Activated CD8-positive, alpha-beta memory T cell treated with anti-CD3 and anti-CD28 coated beads, Interleukin-2, amount 50 U/mL, for 24 hours (primary cell): ENCODE data around the gene ZNF229.
"Not testable (repeated sequence)": the region's sequence is repeated elsewhere in the genome, so short reads cannot be mapped to it uniquely, and the experiment has no call there.

Experiments
- DNase-seq: peaks from one replicate; pipeline ENCODE4 v3.0.0-alpha.2; 2020; ENCODE audit errors: extremely low read depth

ZNF229 gene

GRCh38 chr19:44447916-44448674, at the start of gene ZNF229:
ZNF229 (minus strand) TSS chr19:44448472; CDS start chr19:44442847, 5,625 bp downstream.
- DNase-seq: peak; percentile 52

GRCh38 chr19:44496711-44497110, 48.4 kb upstream of the ZNF229 start:
- no peak for DNase-seq

GRCh38 chr19:44476559-44477408, 28.5 kb upstream of the ZNF229 start:
- DNase-seq: no peak

GRCh38 chr19:44468730-44469129, 20.5 kb upstream of the ZNF229 start:
- not testable (repeated sequence) for DNase-seq

GRCh38 chr19:44462600-44463286, 14.5 kb upstream of the ZNF229 start:
- not testable (repeated sequence) for DNase-seq

- not testable (repeated sequence) for DNase-seq
Observed at GRCh38 chr19:44456016-44456415, 7.7 kb upstream of the ZNF229 start.

GRCh38 chr19:44455100-44455499, 6.8 kb upstream of the ZNF229 start:
- no peak for DNase-seq

- no peak for DNase-seq
Observed at GRCh38 chr19:44452367-44452766, 4.1 kb upstream of the ZNF229 start.

GRCh38 chr19:44451687-44452086, 3.4 kb upstream of the ZNF229 start:
- DNase-seq: no peak

GRCh38 chr19:44438441-44438840, 9.8 kb downstream of the ZNF229 start:
- no peak for DNase-seq

GRCh38 chr19:44435441-44435840, 12.8 kb downstream of the ZNF229 start:
- no peak for DNase-seq

GRCh38 chr19:44430956-44431355, 17.3 kb downstream of the ZNF229 start:
- DNase-seq: no peak

GRCh38 chr19:44415553-44415952, 32.7 kb downstream of the ZNF229 start:
- DNase-seq: not testable (repeated sequence)

- DNase-seq: peak; percentile 56
Observed at GRCh38 chr19:44401139-44402115, 46.8 kb downstream of the ZNF229 start, which contains the start of gene ZNF285. ZNF285 (minus strand) TSS chr19:44401608; CDS start chr19:44397213, 4,395 bp downstream.

- not testable (repeated sequence) for DNase-seq
Observed at GRCh38 chr19:44389268-44389667, 59.0 kb downstream of the ZNF229 start.
